ENCODE measurements around the gene CD3G.

GRCh38 chr11:118343981-118344515, at the start of gene CD3G:
- TF ChIP-seq CTCF (IDR thresholded peaks at IDR 0.05): no peak
- no peak for TF ChIP-seq EZH2 (IDR thresholded peaks at IDR 0.05; ENCODE audit: borderline replicate concordance, insufficient read depth, low read depth, low read length, poor library complexity, severe bottlenecking)

Measured in B cell (primary cell).